HG03196 (cell line): ENCODE data around the gene FARP2.
"Not testable (repeated sequence)": the region's sequence is repeated elsewhere in the genome, so short reads cannot be mapped to it uniquely, and the experiment has no call there.

Experiments used
- ATAC-seq: cut with Tn5 transposase; IDR thresholded peaks from one replicate; pipeline ENCODE4 v1.9.1; 2021; ENCODE audit not compliant: unreplicated experiment

The FARP2 gene

GRCh38 chr2:241399941-241400922, 44.1 kb downstream of the FARP2 start:
- no peak for ATAC-seq

- ATAC-seq, result no peak
These were observed 52.8 kb downstream of the FARP2 start for GRCh38 chr2:241408849-241409248.

DNA sequence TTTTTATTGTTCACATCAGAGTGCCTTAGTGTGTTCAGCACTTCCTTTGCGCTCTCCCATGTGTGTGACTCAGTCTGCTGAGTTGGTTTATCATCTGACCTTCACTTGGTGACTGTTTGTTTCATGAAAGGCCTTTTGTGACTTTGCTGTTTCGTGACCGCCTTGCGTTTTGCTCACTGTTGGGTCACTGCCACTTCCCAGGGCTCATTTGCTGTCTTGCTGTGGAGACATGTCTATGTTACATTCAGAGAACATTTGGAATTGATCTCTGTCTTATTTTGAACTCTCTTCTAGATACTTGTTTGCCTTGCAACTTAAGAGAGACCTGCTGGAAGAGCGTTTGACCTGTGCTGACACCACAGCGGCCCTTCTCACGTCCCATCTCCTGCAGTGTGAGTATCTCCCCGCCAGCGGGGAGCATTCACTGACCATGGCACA, 54.7 kb downstream of the FARP2 start:
- no peak for ATAC-seq

DNA sequence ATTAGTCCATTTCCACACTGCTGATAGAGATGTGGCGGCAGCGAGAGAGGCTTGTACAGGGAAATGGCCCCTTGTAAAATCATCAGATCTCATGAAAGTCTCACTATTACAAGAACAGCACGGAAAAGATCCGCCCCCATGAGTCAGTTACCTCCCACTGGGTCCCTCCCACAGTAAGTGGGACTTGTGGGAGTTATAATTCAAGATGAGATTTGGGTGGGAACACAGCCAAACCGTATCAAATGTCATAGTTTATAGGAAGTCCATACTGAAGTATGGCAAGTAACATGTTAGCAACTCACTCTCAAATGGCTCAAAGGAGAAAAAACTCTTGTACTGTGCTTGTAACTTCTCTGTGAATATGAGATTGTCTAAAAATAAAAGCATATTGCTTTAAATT, 56.1 kb downstream of the FARP2 start:
- ATAC-seq, result no peak

DNA sequence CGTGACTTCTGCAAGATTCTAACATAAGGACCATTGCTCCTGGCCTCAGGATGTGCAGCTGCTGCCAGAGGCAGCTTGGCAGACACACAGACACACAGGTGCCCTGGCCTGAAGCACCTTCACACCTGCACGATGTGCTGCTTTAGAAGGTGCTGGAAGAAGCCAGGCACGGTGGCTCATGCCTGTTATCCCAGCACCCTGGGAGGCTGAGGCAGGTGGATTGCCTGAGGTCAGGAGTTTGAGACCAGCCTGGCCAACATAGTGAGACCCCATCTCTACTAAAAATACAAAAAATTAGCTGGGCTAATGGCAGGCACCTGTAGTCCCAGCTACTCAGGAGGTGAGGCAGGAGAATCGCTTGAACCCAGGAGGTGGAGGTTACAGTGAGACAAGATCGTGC, 57.4 kb downstream of the FARP2 start:
- ATAC-seq, result not testable (repeated sequence)

- no peak for ATAC-seq
These were observed 58.0 kb downstream of the FARP2 start for GRCh38 chr2:241413929-241414580.

DNA sequence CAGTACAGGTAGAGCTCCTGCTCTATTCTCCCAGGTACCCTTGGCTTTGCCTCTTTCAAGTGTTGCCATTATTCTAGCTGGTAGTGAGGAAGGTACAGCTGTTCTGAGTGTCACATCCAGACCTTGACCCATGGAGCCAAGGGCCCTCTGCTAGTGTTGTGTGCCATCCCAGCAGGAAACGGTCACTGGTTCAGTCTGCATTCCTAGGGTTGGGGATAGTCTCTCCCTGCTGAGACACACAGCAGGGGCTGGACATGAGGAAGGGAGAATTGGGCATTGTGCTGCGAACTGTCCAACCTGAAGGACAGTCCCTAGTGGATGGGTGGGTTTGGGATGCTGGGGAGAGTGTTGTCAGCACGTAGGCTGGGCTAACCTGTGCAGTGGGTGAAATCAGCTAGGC, 59.1 kb downstream of the FARP2 start:
- no peak for ATAC-seq

DNA sequence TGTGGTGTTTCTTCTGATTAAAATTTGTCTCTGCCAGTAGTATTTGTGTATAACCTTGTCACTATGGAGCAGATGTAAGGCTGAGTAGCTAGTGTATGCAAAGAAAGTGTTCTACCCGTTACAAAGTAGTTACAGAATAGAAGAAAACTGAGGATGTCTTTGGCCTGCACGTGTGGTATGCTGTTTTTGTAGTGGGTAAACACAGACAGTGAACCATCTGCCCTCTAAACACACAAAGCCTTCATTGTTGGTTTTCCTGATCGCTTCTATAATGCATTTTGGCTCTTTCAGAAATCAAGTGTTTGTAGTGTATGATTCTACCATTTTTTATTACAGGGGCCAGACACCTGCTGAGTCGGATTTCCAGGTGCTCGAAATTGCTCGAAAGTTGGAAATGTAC, 61.5 kb downstream of the FARP2 start:
- ATAC-seq, result no peak

DNA sequence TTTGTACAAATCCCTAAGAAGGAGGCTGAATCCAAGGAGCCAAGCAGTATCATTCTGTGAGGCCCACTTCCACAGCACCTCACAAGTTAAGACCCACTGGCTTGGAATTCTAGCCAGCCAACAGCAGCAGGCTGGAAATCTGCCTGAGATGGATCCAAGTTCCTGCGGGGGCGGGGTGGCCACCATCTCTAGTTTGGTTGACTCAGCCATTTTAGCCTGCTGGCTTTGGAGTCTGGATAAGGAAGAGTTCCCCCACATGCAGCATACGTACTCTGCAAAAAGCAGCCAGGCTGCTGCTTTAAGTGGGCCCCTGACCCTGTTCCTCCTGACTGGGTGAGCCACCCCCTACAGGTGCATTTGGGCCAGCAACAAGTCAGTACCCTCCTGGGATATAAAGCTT, 65.2 kb downstream of the FARP2 start:
- no peak for ATAC-seq

DNA sequence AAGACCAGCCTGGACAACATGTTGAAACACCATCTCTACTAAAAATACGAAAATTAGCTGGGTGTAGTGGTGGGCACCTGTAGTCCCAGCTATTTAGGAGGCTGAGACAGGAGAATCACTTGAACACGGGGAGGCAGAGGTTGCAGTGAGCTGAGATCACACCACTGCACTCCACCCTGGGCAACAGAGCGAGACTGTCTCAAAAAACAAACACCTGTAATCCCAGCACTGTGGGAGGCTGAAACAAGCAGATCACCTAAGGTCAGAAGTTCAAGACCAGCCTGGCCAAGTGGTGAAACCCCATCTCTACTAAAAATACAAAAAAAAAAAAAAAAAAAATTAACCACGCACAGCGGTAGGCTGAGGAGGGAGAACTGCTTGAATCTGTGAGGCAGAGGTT, 65.9 kb downstream of the FARP2 start:
- not testable (repeated sequence) for ATAC-seq

- no peak for ATAC-seq
These were observed 66.3 kb downstream of the FARP2 start for GRCh38 chr2:241422350-241422749.

GRCh38 chr2:241423489-241423888, 67.4 kb downstream of the FARP2 start:
- not testable (repeated sequence) for ATAC-seq

GRCh38 chr2:241425368-241425767, 69.3 kb downstream of the FARP2 start:
- no peak for ATAC-seq

DNA sequence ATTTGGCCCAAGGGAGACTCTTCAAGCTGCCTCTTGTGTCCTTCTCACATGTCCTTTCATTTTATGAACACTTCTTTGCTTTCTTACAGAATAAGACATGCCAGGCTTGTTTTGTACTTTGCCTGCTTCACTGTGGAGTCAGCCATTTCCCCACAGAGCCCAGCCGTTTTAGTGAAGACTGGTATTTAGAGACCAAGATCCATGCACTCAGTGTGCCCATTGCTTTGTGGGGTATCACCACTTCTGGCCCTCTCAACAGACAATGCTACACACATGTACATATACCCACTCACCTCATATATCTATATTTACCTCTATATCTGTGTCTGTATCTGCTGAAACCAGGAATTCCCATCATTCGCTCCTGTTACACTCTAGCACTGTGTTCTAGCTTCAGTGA, 74.1 kb downstream of the FARP2 start:
- ATAC-seq, result no peak

GRCh38 chr2:241432824-241433448, 76.9 kb downstream of the FARP2 start:
- no peak for ATAC-seq

DNA sequence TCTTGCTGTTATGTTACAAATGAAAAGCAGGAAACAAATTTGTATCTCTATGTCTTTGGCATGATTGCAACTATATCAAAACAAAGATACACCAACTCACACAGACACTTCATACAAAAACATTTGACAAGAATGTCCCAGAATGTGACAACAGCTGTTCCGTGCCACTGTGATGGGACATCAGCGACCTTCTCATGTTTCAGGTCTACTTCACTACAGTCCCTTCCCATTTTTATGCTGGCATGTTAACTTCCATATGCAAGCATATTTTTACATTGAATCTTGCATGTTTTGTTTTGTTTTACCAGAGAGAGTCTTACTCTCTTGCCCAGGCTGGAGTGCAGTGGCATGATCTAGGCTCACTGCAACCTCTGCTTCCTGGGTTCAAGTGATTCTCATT, 81.1 kb downstream of the FARP2 start:
- no peak for ATAC-seq

GRCh38 chr2:241441492-241441891, 85.4 kb downstream of the FARP2 start:
- no peak for ATAC-seq

GRCh38 chr2:241443486-241444223, 87.6 kb downstream of the FARP2 start:
- ATAC-seq, result no peak

- no peak for ATAC-seq
These were observed 89.3 kb downstream of the FARP2 start for GRCh38 chr2:241445426-241445825.

DNA sequence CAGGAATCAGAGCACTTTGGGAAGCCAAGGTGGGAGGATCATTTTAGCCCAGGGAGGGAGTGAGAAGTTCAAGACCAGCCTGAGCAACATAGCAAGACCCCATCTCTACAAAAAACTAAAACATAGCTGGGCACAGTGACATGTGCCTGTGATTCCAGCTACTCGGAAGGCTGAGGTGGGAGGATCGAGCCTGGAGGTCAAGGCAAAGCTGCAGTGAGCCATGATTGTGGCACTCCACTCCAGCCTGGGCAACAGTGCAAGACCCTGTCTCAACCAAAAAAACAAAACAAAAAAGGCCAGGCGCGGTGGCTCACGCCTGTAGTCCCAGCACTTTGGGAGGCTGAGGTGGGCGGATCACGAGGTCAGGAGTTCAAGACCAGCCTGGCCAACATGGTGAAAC, 94.0 kb downstream of the FARP2 start:
- not testable (repeated sequence) for ATAC-seq
